ENCODE data around the gene THADA.

The THADA gene

DNA sequence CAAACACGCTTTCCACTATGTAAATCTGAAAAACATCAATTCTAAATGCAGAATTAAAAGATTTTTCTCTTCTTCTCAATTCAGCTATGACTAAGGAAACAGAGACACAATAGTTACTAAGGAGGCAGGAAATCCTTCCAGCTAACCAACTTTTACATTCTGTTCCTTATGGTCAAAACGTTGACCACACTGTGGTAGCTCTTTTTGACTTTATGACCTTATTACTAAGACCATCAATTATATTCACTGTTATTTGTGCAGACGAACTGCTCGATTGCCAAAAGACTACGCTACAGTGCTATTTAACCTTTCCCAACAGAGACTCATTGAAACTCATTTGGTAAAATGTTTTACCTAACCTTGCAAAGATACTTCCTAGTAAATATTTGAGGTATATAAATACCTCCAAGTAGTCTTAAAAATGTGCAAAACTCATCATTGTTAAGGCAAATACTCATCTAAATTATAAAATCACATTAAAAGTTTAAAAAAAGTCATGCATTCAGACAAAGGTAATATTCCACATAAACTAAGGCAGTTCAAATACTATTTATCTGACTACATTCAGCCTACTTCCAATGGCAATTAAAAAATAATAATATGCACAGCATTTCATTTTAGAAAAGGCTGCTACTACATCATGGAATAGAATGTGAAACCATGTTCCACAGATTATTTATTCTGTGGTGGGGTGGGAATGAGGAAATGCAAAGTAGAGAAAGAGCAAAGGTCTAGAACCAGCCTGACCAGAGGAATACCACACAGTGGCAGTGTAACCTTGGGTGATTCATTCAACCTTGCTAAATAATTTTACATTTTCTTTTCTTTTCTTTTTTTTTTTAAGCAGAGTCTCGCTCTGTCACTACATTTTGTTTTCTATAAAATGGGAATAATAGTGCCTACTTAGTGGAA, 139.9 kb downstream of the THADA start:
- no peak overlapping the region for H3K4me3 ChIP-seq (ENCODE audit: control insufficient read depth, low read depth, low read length)
- TF ChIP-seq, protein P1, sequence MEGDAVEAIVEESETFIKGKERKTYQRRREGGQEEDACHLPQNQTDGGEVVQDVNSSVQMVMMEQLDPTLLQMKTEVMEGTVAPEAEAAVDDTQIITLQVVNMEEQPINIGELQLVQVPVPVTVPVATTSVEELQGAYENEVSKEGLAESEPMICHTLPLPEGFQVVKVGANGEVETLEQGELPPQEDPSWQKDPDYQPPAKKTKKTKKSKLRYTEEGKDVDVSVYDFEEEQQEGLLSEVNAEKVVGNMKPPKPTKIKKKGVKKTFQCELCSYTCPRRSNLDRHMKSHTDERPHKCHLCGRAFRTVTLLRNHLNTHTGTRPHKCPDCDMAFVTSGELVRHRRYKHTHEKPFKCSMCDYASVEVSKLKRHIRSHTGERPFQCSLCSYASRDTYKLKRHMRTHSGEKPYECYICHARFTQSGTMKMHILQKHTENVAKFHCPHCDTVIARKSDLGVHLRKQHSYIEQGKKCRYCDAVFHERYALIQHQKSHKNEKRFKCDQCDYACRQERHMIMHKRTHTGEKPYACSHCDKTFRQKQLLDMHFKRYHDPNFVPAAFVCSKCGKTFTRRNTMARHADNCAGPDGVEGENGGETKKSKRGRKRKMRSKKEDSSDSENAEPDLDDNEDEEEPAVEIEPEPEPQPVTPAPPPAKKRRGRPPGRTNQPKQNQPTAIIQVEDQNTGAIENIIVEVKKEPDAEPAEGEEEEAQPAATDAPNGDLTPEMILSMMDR (conservative IDR thresholded peaks at IDR 0.05; ENCODE audit: control insufficient read depth, insufficient read depth, low read depth, low read length): no peak
- peak; percentile 99 for DNase-seq (ENCODE audit: low read depth)

DNA sequence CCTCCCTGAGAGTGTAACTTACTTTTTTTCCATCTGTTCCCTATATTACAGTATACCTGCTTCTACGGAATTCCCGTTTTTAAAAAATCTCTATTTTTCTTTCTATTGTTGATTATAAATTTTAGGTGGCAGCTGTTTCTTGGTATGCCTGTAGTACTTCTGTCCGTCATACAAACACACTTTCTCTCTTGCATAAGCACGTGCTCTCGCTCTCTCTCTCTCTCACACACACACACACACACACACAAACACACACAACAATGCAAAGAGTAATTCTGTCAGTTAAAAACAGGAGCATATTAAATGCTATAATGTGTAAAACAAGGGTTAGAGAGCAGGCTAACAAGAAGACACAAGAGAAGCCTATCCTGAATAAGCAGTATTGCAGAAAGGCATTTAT, 140.5 kb downstream of the THADA start:
- H3K4me3 ChIP-seq (ENCODE audit: control insufficient read depth, low read depth, low read length): no peak overlapping the region
- peak; percentile 36 for DNase-seq (ENCODE audit: low read depth)
- TF ChIP-seq, protein P1 (conservative IDR thresholded peaks at IDR 0.05; ENCODE audit: control insufficient read depth, insufficient read depth, low read depth, low read length): no peak

DNA sequence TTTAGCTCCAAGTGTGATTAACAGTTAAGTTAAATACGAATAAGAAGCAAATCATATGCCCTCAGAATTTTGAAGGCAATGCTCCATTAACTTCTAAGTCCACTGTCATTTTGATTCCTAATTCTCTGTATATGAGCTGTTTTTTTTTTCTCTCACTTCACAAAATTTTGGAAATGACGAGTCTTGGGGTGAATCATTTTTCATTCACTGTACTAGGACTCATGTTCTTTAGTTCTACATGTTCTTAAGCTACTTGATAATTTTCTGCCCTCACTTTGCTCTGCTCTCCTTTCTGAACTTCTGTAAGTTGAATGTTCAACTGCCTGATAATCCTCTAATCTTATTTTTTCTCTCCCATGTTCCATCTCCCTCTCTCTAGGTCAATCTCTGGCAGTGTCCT, 141.0 kb downstream of the THADA start:
- peak; percentile 87 for DNase-seq (ENCODE audit: low read depth)
- TF ChIP-seq, protein P1 (conservative IDR thresholded peaks at IDR 0.05; ENCODE audit: control insufficient read depth, insufficient read depth, low read depth, low read length): no peak
- no peak overlapping the region for H3K4me3 ChIP-seq (ENCODE audit: control insufficient read depth, low read depth, low read length)

DNA sequence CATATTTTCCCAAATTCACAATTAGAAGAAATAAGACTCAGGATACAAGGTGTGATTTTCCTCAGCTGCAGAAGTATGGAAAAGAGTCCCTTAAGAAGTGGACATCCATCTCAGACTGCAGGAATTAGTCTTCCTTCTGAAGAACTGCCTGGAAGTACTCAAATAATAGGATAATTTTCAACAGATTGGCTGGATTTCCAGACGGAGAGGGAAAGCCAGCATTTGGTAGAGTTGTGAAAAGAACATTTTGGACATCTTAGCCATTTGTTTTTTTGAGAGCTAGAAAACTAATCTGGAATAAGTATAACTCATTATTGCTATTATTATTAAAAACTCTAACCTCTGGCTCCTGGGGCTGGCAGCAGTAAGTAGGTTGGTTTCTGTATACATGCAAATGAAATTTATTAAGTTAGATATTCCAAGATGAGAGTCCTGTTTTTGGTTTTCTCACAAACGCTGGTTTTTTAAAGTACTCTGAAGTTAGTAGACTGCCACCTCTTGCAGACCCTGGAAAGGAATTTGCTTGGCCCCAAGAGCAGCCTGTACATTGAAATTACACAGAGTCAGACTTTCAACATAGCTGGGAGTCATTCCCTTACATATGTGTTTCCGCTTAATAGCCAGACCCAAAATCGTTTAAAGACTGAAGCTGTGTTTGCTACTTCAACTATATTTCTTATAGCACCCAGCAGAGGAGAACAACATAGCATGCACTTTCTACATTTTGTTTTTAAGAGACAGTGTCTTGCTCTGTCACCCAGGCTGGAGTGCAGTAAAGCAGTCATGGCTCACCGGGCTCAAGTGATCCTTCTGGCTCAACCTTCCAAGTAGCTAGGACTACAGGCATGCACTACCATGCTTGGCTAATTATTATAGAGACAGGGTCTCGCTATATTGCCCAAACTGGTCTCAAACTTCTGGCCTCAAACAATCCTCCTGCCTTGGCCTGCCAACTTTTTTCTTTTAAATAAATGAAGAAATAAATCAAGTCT, 142.4 kb downstream of the THADA start:
- TF ChIP-seq, protein P1 (conservative IDR thresholded peaks at IDR 0.05; ENCODE audit: control insufficient read depth, insufficient read depth, low read depth, low read length): no peak
- no peak for DNase-seq (ENCODE audit: low read depth)
- H3K4me3 ChIP-seq (ENCODE audit: control insufficient read depth, low read depth, low read length): no peak overlapping the region

DNA sequence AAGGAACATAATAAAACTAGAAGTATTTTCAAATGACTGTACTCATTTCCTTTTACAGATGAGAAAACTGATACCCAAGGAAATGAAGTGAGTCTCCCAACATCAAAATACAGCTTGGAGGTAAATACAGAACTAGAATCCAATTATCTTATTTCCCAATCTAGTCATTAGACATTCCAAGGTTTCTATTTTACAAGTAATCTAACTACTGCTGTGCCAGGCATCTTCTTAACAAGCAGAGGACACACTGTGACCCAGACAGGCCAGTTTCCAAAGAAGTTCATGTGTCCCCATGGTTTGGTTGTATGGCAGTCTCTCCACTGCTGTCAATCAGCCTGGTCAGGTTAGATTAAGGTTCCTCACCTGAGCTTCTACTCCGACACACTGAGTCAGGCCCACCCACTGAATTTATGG, 143.5 kb downstream of the THADA start:
- TF ChIP-seq, protein P1 (conservative IDR thresholded peaks at IDR 0.05; ENCODE audit: control insufficient read depth, insufficient read depth, low read depth, low read length): no peak
- no peak for DNase-seq (ENCODE audit: low read depth)

DNA sequence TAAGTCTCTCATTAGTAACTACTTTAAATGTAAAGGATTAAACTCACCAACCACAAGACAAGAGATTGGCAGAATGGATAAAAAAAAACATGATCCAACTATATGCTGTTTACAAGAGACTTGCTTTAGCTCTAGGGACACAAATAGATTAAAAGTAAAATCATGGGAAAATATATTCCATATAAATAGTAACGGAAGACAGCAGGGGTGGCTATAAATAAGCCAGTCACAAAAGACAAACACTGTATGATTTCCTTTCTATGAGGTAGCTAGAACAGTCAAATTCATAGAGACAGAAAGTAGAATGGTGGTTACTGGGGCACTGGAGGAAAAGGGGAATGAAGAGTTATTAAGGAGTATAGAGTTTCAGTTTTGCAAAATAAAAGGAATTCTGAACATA, 145.2 kb downstream of the THADA start:
- TF ChIP-seq, protein P1 (conservative IDR thresholded peaks at IDR 0.05; ENCODE audit: control insufficient read depth, insufficient read depth, low read depth, low read length): no peak
- DNase-seq (ENCODE audit: low read depth): no peak
- no peak overlapping the region for H3K4me3 ChIP-seq (ENCODE audit: control insufficient read depth, low read depth, low read length)

More for the DNA sequence above, 143.5 kb downstream of the THADA start:
- no peak overlapping the region for H3K4me3 ChIP-seq (ENCODE audit: control insufficient read depth, low read depth, low read length)

All from fibroblast of mammary gland (primary cell).